Duodenal mucosa (tissue), 2 donors: ENCODE measurements around the gene NCAPG2.

Source experiments
- H3K27ac ChIP-seq: one replicate; pipeline ENCODE4 v1.7.0; 2013; ENCODE audit warnings: low read depth, low read length
- H3K27me3 ChIP-seq, 2 donors: one replicate each; pipeline ENCODE4 v1.7.0; 2013; ENCODE audit warnings: low read length in 2 of 2, control low read depth in 1 of 2; ENCODE audit not compliant: insufficient read depth in 2 of 2, control insufficient read depth in 1 of 2
- H3K36me3 ChIP-seq, 2 donors: one replicate each; pipeline ENCODE4 v1.7.0; 2013; ENCODE audit warnings: low read length in 2 of 2, control low read depth in 1 of 2; ENCODE audit not compliant: insufficient read depth in 2 of 2, control insufficient read depth in 1 of 2
- H3K4me1 ChIP-seq, 2 donors: one replicate each; pipeline ENCODE4 v1.7.0; 2013; ENCODE audit warnings: low read length in 2 of 2, control low read depth in 1 of 2; ENCODE audit not compliant: insufficient read depth in 2 of 2, control insufficient read depth in 1 of 2
- H3K4me3 ChIP-seq, 2 donors: one replicate each; pipeline ENCODE4 v1.7.0; 2013; ENCODE audit warnings: low read length in 2 of 2, low read depth in 1 of 2
- H3K9ac ChIP-seq, 2 donors: one replicate each; pipeline ENCODE4 v1.7.0; 2013; ENCODE audit warnings: low read length in 2 of 2, low read depth in 1 of 2
- H3K9me3 ChIP-seq, 2 donors: one replicate each; pipeline ENCODE4 v1.7.0; 2013; ENCODE audit warnings: low read length in 2 of 2, control low read depth in 1 of 2; ENCODE audit not compliant: control insufficient read depth in 1 of 2

The NCAPG2 gene

DNA sequence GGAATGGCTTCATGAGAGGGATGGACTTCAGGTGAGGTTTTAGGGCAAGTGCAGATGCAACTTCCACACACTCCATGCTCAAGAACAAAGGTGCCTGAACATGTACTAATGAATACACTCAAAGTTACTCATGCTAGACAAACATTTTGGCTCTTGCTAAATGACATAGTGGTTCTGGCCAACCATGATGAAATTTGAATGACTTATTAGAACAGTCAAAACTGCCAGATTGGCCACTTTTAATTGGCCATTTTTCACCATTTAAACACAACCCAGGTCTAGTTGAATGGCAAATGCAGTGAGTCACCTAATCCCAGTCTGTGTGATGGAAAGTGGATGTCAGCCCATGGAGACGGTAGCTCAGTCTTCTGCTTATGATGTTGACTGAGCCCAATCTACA, 112.1 kb downstream of the NCAPG2 start:
- H3K4me1 ChIP-seq: peaks cover 0 to 4% of the 10 kb centered on the region in 2 donors
- H3K27ac ChIP-seq: no peak overlapping the region
- no peak overlapping the region for H3K9ac ChIP-seq
- H3K4me3 ChIP-seq: no peak overlapping the region
- H3K27me3 ChIP-seq: no peaks in the 10 kb centered on the region
- peaks cover 0 to 5% of the 10 kb centered on the region in 2 donors for H3K9me3 ChIP-seq
- no peaks in the 10 kb centered on the region for H3K36me3 ChIP-seq

DNA sequence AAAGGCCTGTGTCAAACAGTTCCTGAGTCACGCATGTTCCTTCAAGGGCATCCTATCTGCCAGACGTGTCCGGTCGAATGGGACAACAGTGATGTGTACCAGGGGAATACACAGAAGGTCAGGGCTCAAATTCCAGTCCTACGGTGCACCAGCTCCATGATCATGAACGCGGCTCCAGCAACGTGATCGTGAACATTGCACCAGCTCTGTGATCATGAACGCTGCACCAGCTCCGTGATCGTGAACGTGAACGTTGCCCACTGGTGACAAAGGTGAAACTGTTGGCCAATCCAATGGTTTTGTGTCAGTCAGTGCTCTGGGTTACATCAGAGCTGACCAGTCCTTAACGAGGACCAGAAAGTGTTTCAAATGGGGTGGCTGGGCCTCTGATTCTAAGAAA, 112.7 kb downstream of the NCAPG2 start:
- Histone ChIP-seq H3K27me3 (no peaks in the 10 kb centered on the region), H3K4me1 (peaks cover 0 to 4% of the 10 kb centered on the region in 2 donors), H3K27ac (no peak overlapping the region), H3K4me3 (no peak overlapping the region), H3K9me3 (peaks cover 0 to 5% of the 10 kb centered on the region in 2 donors), H3K9ac (no peak overlapping the region), H3K36me3 (no peaks in the 10 kb centered on the region)

DNA sequence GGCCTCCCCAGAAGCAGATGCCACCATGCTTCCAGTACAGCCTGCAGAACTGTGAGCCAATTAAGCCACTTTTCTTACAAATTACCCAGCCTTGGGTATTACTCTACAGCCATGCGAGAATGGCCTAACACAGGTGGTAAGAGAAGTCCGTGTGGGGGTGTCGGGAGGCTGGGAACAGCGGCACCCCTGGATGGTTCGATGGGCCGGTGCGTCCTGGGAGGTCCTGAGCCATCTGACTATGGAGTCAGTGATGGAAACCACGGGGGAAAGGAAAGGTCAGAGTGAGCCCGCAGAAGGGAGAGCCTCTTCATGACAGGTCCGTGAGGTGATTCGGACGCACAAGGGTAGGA, 114.4 kb downstream of the NCAPG2 start:
- H3K27me3 ChIP-seq: peaks cover 9 to 12% of the 10 kb centered on the region in 2 donors
- H3K4me1 ChIP-seq: peaks cover 4 to 5% of the 10 kb centered on the region in 2 donors
- H3K4me3 ChIP-seq: no peak overlapping the region
- H3K27ac ChIP-seq: no peak overlapping the region
- H3K9ac ChIP-seq: no peak overlapping the region
- peaks cover 0 to 5% of the 10 kb centered on the region in 2 donors for H3K9me3 ChIP-seq
- H3K36me3 ChIP-seq: no peaks in the 10 kb centered on the region

DNA sequence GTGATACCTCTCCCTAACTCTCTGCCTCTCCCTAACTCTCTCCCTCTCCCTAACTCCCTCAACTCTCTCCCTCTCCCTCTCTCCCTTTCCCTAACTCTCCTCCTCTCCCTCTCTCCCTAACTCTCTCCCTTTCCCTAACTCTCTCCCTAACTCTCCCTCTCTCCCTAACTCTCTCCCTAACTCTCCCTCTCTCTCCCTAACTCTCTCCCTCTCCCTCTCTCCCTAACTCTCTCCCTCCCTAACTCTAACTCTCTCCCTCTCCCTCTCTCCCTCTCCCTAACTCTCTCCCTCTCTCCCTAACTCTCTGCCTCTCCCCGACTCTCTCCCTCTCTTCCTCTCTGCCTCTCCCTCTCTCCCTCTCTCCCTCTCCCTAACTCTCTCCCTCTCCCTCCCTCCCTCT, 115.0 kb downstream of the NCAPG2 start:
- Histone ChIP-seq H3K9ac (no peak overlapping the region), H3K27me3 (peaks cover 12% of the 10 kb centered on the region in 2 donors), H3K9me3 (peaks cover 0 to 5% of the 10 kb centered on the region in 2 donors), H3K4me3 (no peak overlapping the region), H3K4me1 (peaks cover 4 to 5% of the 10 kb centered on the region in 2 donors), H3K36me3 (no peaks in the 10 kb centered on the region), H3K27ac (no peak overlapping the region)

DNA sequence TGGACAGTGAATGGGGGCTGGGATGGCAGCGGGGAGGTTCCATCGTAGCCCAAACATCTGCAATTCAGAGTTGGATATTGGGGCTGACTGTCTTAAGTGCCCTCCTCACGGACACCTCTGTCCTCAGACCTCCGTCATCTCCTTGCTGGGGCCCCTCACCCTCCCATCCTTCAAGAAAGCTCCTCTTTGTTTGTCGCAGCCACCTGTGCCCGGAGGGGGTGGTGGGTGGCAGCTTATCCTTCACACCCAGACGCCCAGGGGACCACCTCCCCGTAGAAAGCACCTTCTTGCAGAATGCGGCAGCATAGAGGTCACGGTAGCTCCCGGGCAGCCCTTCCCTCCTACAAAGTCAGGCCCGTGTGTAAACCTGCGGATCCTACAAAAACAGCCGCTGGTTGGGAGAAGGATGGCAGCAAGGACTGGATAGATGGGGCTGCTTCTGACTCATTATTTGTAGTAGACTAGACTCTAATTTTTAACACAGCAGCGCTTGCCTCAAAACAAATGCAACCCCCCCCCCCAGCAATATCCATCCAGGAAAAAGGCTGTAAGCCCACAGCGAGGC, 115.6 kb downstream of the NCAPG2 start:
- Histone ChIP-seq H3K4me3 (no peak overlapping the region), H3K4me1 (peaks cover 4 to 5% of the 10 kb centered on the region in 2 donors), H3K27me3 (peaks cover 17 to 18% of the 10 kb centered on the region in 2 donors)

DNA sequence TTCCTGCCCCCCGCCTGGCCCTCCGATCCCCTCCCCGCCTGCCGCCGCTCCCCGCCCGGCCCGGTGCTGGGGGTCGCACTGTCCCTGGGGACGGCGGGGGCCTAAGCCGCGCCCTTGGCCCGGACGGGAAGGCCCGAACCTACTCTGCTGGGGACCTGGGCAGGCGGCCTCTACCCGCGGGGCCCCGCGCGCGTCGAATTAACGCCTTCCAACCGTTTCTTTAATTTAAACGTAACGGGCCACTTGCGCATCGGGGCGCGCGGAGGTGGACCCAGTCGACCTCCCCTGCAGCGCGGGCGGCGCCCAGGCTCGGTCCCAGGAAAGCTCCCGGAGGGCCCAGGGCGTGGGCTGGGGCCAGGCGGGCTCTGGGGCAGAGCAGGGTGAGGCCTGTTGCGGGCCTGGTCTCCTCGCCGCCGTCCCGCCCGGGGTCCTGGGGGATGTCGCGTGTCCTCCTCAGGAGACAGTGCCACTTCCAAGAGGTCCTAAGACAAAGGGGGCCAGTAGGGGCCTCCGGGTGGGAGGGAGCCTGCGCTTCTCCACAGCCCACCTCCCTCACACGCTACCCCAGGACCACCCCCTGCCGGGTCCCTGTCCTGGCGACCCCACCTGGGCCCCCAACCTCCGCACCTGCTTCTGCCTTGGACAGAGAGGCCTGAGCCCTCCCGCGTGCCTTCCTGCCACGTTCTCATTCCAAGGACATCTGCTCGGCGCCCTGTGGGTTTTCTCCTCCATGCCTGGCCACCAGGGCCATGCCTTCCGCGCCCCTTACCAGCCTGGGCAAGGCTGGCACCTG, 116.3 kb downstream of the NCAPG2 start:
- Histone ChIP-seq H3K9ac (no peak overlapping the region), H3K9me3 (peaks cover 0 to 5% of the 10 kb centered on the region in 2 donors), H3K36me3 (no peaks in the 10 kb centered on the region), H3K27ac (no peak overlapping the region), H3K4me3 (no peak overlapping the region), H3K4me1 (peaks cover 5% of the 10 kb centered on the region in 2 donors), H3K27me3 (peaks cover 17 to 24% of the 10 kb centered on the region in 2 donors)

More for the DNA sequence above, 115.6 kb downstream of the NCAPG2 start:
- H3K27ac ChIP-seq: no peak overlapping the region
- no peak overlapping the region for H3K9ac ChIP-seq
- peaks cover 0 to 5% of the 10 kb centered on the region in 2 donors for H3K9me3 ChIP-seq
- no peaks in the 10 kb centered on the region for H3K36me3 ChIP-seq

DNA sequence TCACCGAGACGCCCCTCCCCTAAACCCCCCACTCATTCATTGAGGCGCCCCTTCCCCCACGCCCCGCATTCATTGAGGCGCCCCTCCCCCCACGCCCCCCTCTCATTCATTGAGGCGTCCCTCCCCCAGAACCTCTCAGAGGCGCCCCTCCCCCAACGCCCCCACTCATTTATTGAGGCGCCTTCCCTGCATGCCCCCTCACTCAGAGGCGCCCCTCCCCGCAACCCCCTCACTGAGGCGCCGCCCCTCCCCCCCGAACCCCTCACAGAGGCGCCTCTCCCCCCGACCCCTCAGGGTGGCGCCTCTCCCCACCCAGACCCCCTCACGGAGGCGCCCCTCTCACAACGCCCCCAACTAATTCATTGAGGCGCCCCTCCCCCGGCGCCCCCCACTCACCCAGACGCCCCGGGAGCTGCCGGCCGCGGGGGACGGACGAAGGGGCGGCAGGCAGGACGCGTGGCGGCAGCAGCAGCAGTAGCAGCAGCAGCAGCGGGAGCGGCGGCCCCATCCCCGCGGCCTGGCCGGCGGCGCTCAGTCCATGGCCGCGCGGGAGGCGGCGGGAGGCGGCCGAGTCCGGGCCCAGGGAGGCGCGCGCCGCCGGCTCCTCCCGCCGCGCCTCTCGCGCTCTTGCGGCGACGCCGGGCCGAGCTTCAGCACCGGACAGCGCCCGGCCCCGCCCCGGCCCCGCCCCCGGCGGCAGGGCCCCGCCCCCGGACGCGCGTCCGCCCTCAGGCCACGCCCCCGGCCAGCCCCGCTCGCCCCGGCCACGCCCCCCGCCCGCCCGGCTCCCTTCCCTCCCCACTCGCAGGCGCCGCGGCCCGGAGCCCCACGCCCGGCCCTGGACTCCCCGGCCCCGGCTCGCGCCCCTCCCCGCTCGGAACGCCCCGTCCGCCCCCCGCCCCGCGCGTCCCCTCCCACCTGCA, 117.2 kb downstream of the NCAPG2 start, which contains the start of gene PTPRN2:
PTPRN2 (minus strand) TSS at position 662 of the 923 bp plus-strand sequence.
- H3K27me3 ChIP-seq: peaks cover 17 to 28% of the 10 kb centered on the region in 2 donors
- no peak within 1 kb of the TSS for H3K27ac ChIP-seq
- no peaks in the 10 kb centered on the region for H3K9me3 ChIP-seq
- H3K4me3 ChIP-seq: no peak within 1 kb of the TSS
- no peak within 1 kb of the TSS for H3K9ac ChIP-seq
- no peaks in the 10 kb centered on the region for H3K36me3 ChIP-seq
- H3K4me1 ChIP-seq: peaks cover 5 to 11% of the 10 kb centered on the region in 2 donors

DNA sequence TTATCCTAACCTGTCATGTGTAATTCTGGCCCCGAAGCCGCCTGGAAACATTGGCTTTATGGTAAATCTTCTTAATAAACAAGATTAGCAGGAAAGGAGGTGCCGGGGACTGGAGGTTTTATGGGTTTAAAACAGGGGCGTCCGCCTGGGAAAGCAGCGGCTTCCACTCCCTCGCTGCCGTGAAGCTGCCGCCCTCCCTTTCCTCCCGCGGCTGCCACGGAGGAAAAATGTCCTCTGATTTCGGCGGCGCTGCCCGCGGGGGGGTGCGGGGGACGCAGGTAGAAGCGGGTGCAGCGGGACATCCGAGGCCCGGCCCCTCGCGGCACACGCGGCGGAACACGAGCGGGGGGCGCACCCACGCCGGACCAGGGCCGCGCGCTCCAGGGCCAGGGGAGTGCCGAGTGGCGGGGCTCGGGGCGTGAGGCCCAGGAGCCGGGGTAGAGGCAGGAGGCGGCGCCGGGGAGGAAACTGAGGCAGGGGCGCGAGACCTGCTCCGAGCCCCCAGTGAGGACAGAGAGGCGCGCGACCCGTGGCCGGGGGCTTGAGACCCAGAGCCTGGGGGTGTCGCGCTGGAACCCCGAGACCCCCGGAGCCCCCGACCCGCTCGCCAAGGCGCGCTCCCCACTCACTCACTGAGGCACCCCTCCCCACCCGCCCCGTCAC, 118.0 kb downstream of the NCAPG2 start:
- Histone ChIP-seq H3K27ac (no peak overlapping the region), H3K9me3 (no peaks in the 10 kb centered on the region), H3K36me3 (no peaks in the 10 kb centered on the region), H3K4me1 (peaks cover 5 to 11% of the 10 kb centered on the region in 2 donors), H3K9ac (no peak overlapping the region), H3K4me3 (peak overlapping the region in 1 of 2 donors; percentile 5), H3K27me3 (peaks cover 17 to 28% of the 10 kb centered on the region in 2 donors)

DNA sequence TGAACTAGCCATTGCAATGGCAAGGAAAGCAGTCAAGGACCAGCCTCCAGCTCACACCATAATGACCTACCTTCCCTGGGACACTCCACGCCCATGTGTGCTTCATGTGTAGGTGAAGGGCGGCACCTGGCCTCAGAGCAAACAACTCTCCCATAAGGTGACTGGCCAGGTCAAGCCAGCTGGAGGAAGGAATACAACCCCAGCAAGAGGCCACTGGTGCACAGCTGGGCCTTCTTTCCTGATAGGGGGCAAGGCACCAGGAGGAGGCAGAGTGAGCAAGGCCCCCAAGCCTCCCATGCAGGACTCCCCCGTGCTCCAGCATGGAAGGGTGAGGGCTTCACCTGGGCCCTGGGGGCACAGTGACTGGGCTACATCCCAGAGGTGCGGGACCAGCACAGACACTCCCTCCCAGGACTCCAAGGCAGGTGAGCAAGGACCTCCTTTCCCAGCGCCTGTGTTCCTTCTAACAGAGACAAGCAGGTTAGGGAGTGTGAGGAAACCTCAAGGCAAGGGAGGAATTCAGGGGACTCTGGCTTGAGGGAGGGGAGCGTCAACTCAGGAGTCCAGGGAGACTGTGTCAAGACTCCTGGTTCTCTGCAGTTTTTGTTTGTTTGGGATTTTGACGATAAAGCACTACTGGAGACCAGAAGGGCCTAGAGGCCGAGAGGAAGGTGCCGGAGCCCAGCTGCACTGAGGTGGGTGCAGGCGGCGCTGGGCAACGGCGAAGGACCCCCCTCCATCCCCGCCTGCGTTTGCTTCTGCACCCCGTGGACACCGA, 118.7 kb downstream of the NCAPG2 start:
- Histone ChIP-seq H3K9me3 (no peaks in the 10 kb centered on the region), H3K27me3 (peaks cover 17 to 28% of the 10 kb centered on the region in 2 donors), H3K36me3 (no peaks in the 10 kb centered on the region), H3K4me3 (peak overlapping the region in 1 of 2 donors; percentile 5), H3K4me1 (peaks cover 5 to 11% of the 10 kb centered on the region in 2 donors), H3K9ac (no peak overlapping the region), H3K27ac (no peak overlapping the region)
